CD14-positive monocyte (primary cell): ENCODE measurements around the gene OGFRL1. TPM values are rescaled to one million over a fixed set of nuclear protein-coding genes. Genes with fewer than 3 reads are reported as not detected.

Experiments
- DNase-seq, 3 donors: peaks; one replicate each; pipeline ENCODE4 v3.0.0-alpha.2; 2011 to 2022
- H2AFZ ChIP-seq: 2 replicates; pipeline ENCODE4 v1.6.0; 2012; ENCODE audit warnings: mild to moderate bottlenecking, low read depth, low read length, inconsistent platforms; ENCODE audit not compliant: insufficient read depth, poor library complexity, severe bottlenecking
- H3K27ac ChIP-seq, 2 donors: 1 replicate in 1 of 2; 2 replicates in 1 of 2; pipeline ENCODE4 v1.5.1; 2012 to 2013; ENCODE audit warnings: low read length in 2 of 2, control low read depth in 1 of 2, inconsistent platforms in 1 of 2, low read depth in 1 of 2, mild to moderate bottlenecking in 1 of 2
- H3K27me3 ChIP-seq, 2 donors: one replicate each; pipeline versions ENCODE4 v1.6.0 to v1.6.1; 2011 to 2013; ENCODE audit warnings: low read length in 2 of 2; ENCODE audit not compliant: control insufficient read depth in 2 of 2, insufficient read depth in 2 of 2
- H3K36me3 ChIP-seq, 2 donors: replicated peaks in 1 of 2; 1 replicate in 1 of 2; 2 replicates in 1 of 2; pipeline versions ENCODE4 v1.5.1 to v1.6.1; 2012 to 2013; ENCODE audit warnings: low read length in 2 of 2, control low read depth in 1 of 2, inconsistent platforms in 1 of 2, mild to moderate bottlenecking in 1 of 2; ENCODE audit not compliant: insufficient read depth in 2 of 2, control insufficient read depth in 1 of 2
- H3K4me1 ChIP-seq, 2 donors: 1 replicate in 1 of 2; 2 replicates in 1 of 2; pipeline versions ENCODE4 v1.5.1 to v1.6.1; 2012 to 2013; ENCODE audit warnings: low read length in 2 of 2, control low read depth in 1 of 2, inconsistent platforms in 1 of 2, mild to moderate bottlenecking in 1 of 2, moderate library complexity in 1 of 2; ENCODE audit not compliant: insufficient read depth in 2 of 2, control insufficient read depth in 1 of 2
- H3K4me2 ChIP-seq: replicated peaks from 2 replicates; pipeline ENCODE3; 2012; ENCODE audit warnings: low read length, moderate library complexity, mild to moderate bottlenecking; ENCODE audit not compliant: poor library complexity, severe bottlenecking; ENCODE audit errors: extremely low read depth
- H3K4me3 ChIP-seq, 3 experiments: fragments of 200-600 bp in 1 of 3; sonication (generic) in 1 of 3; replicated peaks in 1 of 3; 1 replicate in 2 of 3; 2 replicates in 1 of 3; pipeline ENCODE4 v1.5.1; 2011 to 2013; ENCODE audit warnings: low read length in 3 of 3, mild to moderate bottlenecking in 3 of 3, control low read depth in 2 of 3, low read depth in 2 of 3, inconsistent platforms in 1 of 3, moderate library complexity in 1 of 3
- H3K79me2 ChIP-seq: 2 replicates; pipeline ENCODE4 v1.6.0; 2012; ENCODE audit warnings: mild to moderate bottlenecking, control low read depth, inconsistent platforms, low read length, moderate library complexity; ENCODE audit not compliant: insufficient read depth
- H3K9ac ChIP-seq: 2 replicates; pipeline ENCODE4 v1.6.0; 2017; ENCODE audit warnings: low read length, mild to moderate bottlenecking; ENCODE audit not compliant: insufficient read depth, poor library complexity, severe bottlenecking
- H3K9me3 ChIP-seq, 2 donors: replicated peaks in 1 of 2; 1 replicate in 1 of 2; 2 replicates in 1 of 2; pipeline versions ENCODE4 v1.5.1 to v1.6.1; 2012 to 2013; ENCODE audit warnings: low read length in 2 of 2, control low read depth in 1 of 2; ENCODE audit not compliant: control insufficient read depth in 1 of 2, insufficient read depth in 1 of 2
- H4K20me1 ChIP-seq: 2 replicates; pipeline ENCODE4 v1.6.0; 2012; ENCODE audit warnings: mild to moderate bottlenecking, low read length, control low read depth, moderate library complexity; ENCODE audit not compliant: insufficient read depth
- H3K27ac Mint-ChIP-seq, 7 donors: one replicate each; pipeline ENCODE4 v1.8.0; 2020; ENCODE audit warnings: mild to moderate bottlenecking in 7 of 7, mixed read lengths in 7 of 7, moderate library complexity in 6 of 7, inconsistent platforms in 2 of 7
- H3K27me3 Mint-ChIP-seq, 3 donors: one replicate each; pipeline ENCODE4 v1.8.0; 2021 to 2022; ENCODE audit warnings: low read depth in 3 of 3, mild to moderate bottlenecking in 3 of 3, mixed read lengths in 3 of 3, moderate library complexity in 3 of 3, inconsistent platforms in 1 of 3
- H3K36me3 Mint-ChIP-seq, 2 donors: one replicate each; pipeline ENCODE4 v1.8.0; 2020; ENCODE audit warnings: mixed read lengths in 2 of 2, inconsistent platforms in 1 of 2, mild to moderate bottlenecking in 1 of 2
- H3K4me1 Mint-ChIP-seq: one replicate; pipeline ENCODE4 v1.8.0; 2020; ENCODE audit warnings: mild to moderate bottlenecking, mixed read lengths
- H3K4me3 Mint-ChIP-seq, 2 donors: one replicate each; pipeline ENCODE4 v1.8.0; 2020; ENCODE audit warnings: mild to moderate bottlenecking in 2 of 2, mixed read lengths in 2 of 2, moderate library complexity in 1 of 2
- H3K9me3 Mint-ChIP-seq, 7 donors: one replicate each; pipeline ENCODE4 v1.8.0; 2020 to 2022; ENCODE audit warnings: mixed read lengths in 7 of 7, mild to moderate bottlenecking in 6 of 7, moderate library complexity in 6 of 7, inconsistent platforms in 2 of 7
- WGBS: methylation state at CpG from one replicate; pipeline ENCODE4 v1.1.5; 2013; ENCODE audit warnings: missing lambda C conversion rate; ENCODE audit not compliant: insufficient coverage; 5-methylcytosine and 5-hydroxymethylcytosine counted together
- intact Hi-C, 2 donors: fragments of 100-400 bp; cut with micrococcal nuclease; formaldehyde crosslinking; loops; one replicate each; pipeline versions ENCODE4 v1.15.0 to v1.15.1; 2023
- polyA plus RNA-seq, 3 donors: library from polyadenylated mRNA; depleted of rRNA in 1 of 3; unstranded in 2 of 3; stranded (reverse) in 1 of 3; fragments of 300-500 nt in 2 of 3; fragments of >200 nt in 1 of 3; fragmentation: Illumina TruSeq in 2 of 3; gene quantifications; 1 replicate in 2 of 3; 2 replicates in 1 of 3; pipeline ENCODE4 v1.2.3, GENCODE V29; 2012 to 2021
- TF ChIP-seq, protein P1 (sequence below): fragments of 200-600 bp; IDR thresholded peaks from one replicate; pipeline ENCODE4 v1.8.0; 2022; ENCODE audit warnings: antibody characterized with exemption, mild to moderate bottlenecking

The OGFRL1 gene
- polyA plus RNA-seq, 3 donors, result 52.9 to 72.8 (median 58.3) TPM

- Histone ChIP-seq H3K4me1 (peaks cover 24 to 50% of the 10 kb centered on the region in 2 donors), H3K9me3 (no peaks in the 10 kb centered on the region), H3K9ac (no peak overlapping the region), H2AFZ (no peak overlapping the region), H3K4me3 (peak overlapping the region in 1 of 3 experiments; percentile 11), H3K79me2 (peaks cover 93% of the 10 kb centered on the region), H4K20me1 (peaks cover 100% of the 10 kb centered on the region), H3K36me3 (peaks cover 54 to 57% of the 10 kb centered on the region in 2 donors), H3K27me3 (no peaks in the 10 kb centered on the region), H3K27ac (peak overlapping the region in 1 of 2 donors; percentile 55), H3K4me2 (peak overlapping the region; percentile 29)
- H3K9me3 Mint-ChIP-seq, result no peaks in the 10 kb centered on the region
- TF ChIP-seq, protein P1, sequence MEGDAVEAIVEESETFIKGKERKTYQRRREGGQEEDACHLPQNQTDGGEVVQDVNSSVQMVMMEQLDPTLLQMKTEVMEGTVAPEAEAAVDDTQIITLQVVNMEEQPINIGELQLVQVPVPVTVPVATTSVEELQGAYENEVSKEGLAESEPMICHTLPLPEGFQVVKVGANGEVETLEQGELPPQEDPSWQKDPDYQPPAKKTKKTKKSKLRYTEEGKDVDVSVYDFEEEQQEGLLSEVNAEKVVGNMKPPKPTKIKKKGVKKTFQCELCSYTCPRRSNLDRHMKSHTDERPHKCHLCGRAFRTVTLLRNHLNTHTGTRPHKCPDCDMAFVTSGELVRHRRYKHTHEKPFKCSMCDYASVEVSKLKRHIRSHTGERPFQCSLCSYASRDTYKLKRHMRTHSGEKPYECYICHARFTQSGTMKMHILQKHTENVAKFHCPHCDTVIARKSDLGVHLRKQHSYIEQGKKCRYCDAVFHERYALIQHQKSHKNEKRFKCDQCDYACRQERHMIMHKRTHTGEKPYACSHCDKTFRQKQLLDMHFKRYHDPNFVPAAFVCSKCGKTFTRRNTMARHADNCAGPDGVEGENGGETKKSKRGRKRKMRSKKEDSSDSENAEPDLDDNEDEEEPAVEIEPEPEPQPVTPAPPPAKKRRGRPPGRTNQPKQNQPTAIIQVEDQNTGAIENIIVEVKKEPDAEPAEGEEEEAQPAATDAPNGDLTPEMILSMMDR, result no peak
- peak in 1 of 3 donors; percentile 26 for DNase-seq
- peaks cover 51% of the 10 kb centered on the region for H3K4me1 Mint-ChIP-seq
- 100% methylated on average over 1 of the region's 1 CpG for WGBS
- H3K27me3 Mint-ChIP-seq, result peaks cover 0 to 2% (median 0%) of the 10 kb centered on the region in 3 donors
- intact Hi-C loops, result no loop called here
- peaks cover 61 to 66% of the 10 kb centered on the region in 2 donors for H3K36me3 Mint-ChIP-seq
- peak overlapping the region in 6 of 7 donors; percentile 37 to 79 (median 72) for H3K27ac Mint-ChIP-seq
- no peak overlapping the region for H3K4me3 Mint-ChIP-seq
These were observed 5.5 kb downstream of the OGFRL1 start for GRCh38 chr6:71294121-71294523.

DNA sequence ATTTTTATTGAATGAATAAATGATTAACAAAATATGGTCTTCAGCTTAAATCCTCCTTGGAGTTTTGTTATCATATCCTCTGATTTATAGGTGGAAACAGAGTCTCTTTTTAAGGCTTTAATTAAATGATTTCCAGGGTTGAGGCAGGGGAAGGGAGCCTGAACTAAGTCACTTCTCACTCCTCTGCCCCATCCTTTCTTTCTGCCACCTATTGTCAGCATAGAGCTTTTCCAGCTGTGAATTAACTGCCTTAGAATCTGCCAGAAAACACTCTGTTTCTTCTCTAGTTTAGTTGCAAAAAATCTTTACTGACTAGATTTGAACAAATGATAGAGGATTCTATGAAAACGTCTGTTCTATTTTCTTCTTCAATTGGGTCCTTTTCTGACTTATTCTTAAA is 9.8 kb downstream of the OGFRL1 start:
- peak overlapping the region in 1 of 7 donors; percentile 16 for H3K27ac Mint-ChIP-seq
- Histone ChIP-seq H3K9me3 (no peaks in the 10 kb centered on the region), H2AFZ (no peak overlapping the region), H3K79me2 (peaks cover 70% of the 10 kb centered on the region), H3K27ac (no peak overlapping the region), H3K9ac (no peak overlapping the region), H3K4me1 (peaks cover 0 to 10% of the 10 kb centered on the region in 2 donors), H3K27me3 (no peaks in the 10 kb centered on the region), H4K20me1 (peaks cover 100% of the 10 kb centered on the region), H3K36me3 (peaks cover 92 to 95% of the 10 kb centered on the region in 2 donors), H3K4me2 (no peak overlapping the region), H3K4me3 (no peak overlapping the region)
- no peak overlapping the region for H3K4me3 Mint-ChIP-seq
- intact Hi-C loops, result no loop called here
- no CpG with 5 or more reads among the region's 1 CpG for WGBS
- H3K27me3 Mint-ChIP-seq, result peaks cover 0 to 2% (median 0%) of the 10 kb centered on the region in 3 donors
- H3K36me3 Mint-ChIP-seq, result peaks cover 70 to 80% of the 10 kb centered on the region in 2 donors
- no peaks in the 10 kb centered on the region for H3K9me3 Mint-ChIP-seq
- H3K4me1 Mint-ChIP-seq, result peaks cover 24% of the 10 kb centered on the region
- DNase-seq, result no peak
- TF ChIP-seq, protein P1, result no peak
